ENCODE measurements around the gene KCNQ1OT1. TPM values are rescaled to one million over a fixed set of nuclear protein-coding genes. Genes with fewer than 3 reads are reported as not detected.

KCNQ1OT1 gene
- total RNA-seq, 2 donors from 2014 or later, result 1.0 to 2.1 TPM

- no peaks in the 10 kb centered on the region for H3K9me3 ChIP-seq
- DNase-seq (ENCODE audit: low spot score), result no peak
- no peaks in the 10 kb centered on the region for H3K27me3 ChIP-seq (replicated peaks; ENCODE audit: insufficient read depth)
- H3K27ac ChIP-seq, result no peak overlapping the region
- 84% methylated on average over 15 of the region's 18 CpGs for WGBS
- H3K4me3 ChIP-seq, result no peak overlapping the region
- no peaks in the 10 kb centered on the region for H3K36me3 ChIP-seq
- intact Hi-C loops (cut with DNase I), result no loop called here
- TF ChIP-seq POLR2AphosphoS5 (IDR thresholded peaks at IDR 0.05) (no peak), POLR2A (IDR thresholded peaks at IDR 0.05) (no peak)
- TF ChIP-seq, protein P1, sequence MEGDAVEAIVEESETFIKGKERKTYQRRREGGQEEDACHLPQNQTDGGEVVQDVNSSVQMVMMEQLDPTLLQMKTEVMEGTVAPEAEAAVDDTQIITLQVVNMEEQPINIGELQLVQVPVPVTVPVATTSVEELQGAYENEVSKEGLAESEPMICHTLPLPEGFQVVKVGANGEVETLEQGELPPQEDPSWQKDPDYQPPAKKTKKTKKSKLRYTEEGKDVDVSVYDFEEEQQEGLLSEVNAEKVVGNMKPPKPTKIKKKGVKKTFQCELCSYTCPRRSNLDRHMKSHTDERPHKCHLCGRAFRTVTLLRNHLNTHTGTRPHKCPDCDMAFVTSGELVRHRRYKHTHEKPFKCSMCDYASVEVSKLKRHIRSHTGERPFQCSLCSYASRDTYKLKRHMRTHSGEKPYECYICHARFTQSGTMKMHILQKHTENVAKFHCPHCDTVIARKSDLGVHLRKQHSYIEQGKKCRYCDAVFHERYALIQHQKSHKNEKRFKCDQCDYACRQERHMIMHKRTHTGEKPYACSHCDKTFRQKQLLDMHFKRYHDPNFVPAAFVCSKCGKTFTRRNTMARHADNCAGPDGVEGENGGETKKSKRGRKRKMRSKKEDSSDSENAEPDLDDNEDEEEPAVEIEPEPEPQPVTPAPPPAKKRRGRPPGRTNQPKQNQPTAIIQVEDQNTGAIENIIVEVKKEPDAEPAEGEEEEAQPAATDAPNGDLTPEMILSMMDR (IDR thresholded peaks at IDR 0.05), result no peak
- no peaks in the 10 kb centered on the region for H3K4me1 ChIP-seq (replicated peaks)
Observed at GRCh38 chr11:2728663-2729332, 29.0 kb upstream of the KCNQ1OT1 start.

- H3K27me3 ChIP-seq (replicated peaks; ENCODE audit: insufficient read depth), result no peaks in the 10 kb centered on the region
- H3K9me3 ChIP-seq, result no peaks in the 10 kb centered on the region
- intact Hi-C loops (cut with DNase I), result no loop called here
- H3K4me3 ChIP-seq, result no peak overlapping the region
- no peak overlapping the region for H3K27ac ChIP-seq
- no peaks in the 10 kb centered on the region for H3K4me1 ChIP-seq (replicated peaks)
- WGBS, result 94% methylated on average over 17 of the region's 17 CpGs
- TF ChIP-seq POLR2AphosphoS5 (IDR thresholded peaks at IDR 0.05), result no peak
- TF ChIP-seq POLR2A (IDR thresholded peaks at IDR 0.05), result no peak
- TF ChIP-seq, protein P1 (IDR thresholded peaks at IDR 0.05), result no peak
- no peaks in the 10 kb centered on the region for H3K36me3 ChIP-seq
- no peak for DNase-seq (ENCODE audit: low spot score)
Observed at GRCh38 chr11:2728128-2728662, 28.4 kb upstream of the KCNQ1OT1 start.

DNA sequence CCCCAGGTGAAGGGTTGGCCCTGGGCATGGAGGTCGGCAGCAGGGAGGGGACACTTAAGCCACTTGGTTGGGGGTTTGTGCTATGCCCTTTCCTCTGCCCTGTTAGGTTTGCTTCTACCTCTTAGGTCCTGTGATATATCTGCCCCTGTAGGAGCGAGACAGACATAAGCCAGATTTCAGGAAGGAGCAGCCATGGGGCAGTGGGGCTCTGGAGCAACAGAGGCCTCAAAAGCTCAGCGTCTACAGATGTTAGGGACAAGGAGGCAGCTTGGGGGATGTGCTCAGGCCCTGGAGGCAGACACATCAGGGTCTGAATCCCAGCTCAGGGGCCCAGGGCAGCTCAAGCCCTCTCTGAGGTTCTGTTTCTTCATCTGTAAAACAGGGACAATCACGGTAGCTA, 27.2 kb upstream of the KCNQ1OT1 start:
- Histone ChIP-seq H3K4me3 (no peak overlapping the region), H3K36me3 (no peaks in the 10 kb centered on the region), H3K9me3 (no peaks in the 10 kb centered on the region), H3K27me3 (replicated peaks; ENCODE audit: insufficient read depth) (no peaks in the 10 kb centered on the region), H3K4me1 (replicated peaks) (no peaks in the 10 kb centered on the region), H3K27ac (no peak overlapping the region)
- intact Hi-C loops (cut with DNase I), result no loop called here
- 100% methylated on average over 4 of the region's 4 CpGs for WGBS
- TF ChIP-seq POLR2A (IDR thresholded peaks at IDR 0.05) (no peak), POLR2AphosphoS5 (IDR thresholded peaks at IDR 0.05) (no peak)
- TF ChIP-seq, protein P1 (IDR thresholded peaks at IDR 0.05), result no peak
- DNase-seq (ENCODE audit: low spot score), result no peak

GRCh38 chr11:2725368-2726300, 25.8 kb upstream of the KCNQ1OT1 start:
- Histone ChIP-seq H3K36me3 (no peaks in the 10 kb centered on the region), H3K9me3 (no peaks in the 10 kb centered on the region), H3K4me1 (replicated peaks) (no peaks in the 10 kb centered on the region), H3K27me3 (replicated peaks; ENCODE audit: insufficient read depth) (no peaks in the 10 kb centered on the region), H3K4me3 (no peak overlapping the region), H3K27ac (no peak overlapping the region)
- intact Hi-C loops (cut with DNase I), result no loop called here
- 88% methylated on average over 26 of the region's 27 CpGs for WGBS
- DNase-seq (ENCODE audit: low spot score), result no peak
- TF ChIP-seq POLR2AphosphoS5 (IDR thresholded peaks at IDR 0.05), result no peak
- TF ChIP-seq, protein P1 (IDR thresholded peaks at IDR 0.05), result no peak
- no peak for TF ChIP-seq POLR2A (IDR thresholded peaks at IDR 0.05)
